Measurements from ENCODE around the gene SRSF12. TPM values are rescaled to one million over a fixed set of nuclear protein-coding genes. Genes with fewer than 3 reads are reported as not detected.

Gene SRSF12
- 2.1 and 3.7 TPM in 2 replicates for total RNA-seq (2014; rRNA removed; shearing (Covaris generic))

DNA sequence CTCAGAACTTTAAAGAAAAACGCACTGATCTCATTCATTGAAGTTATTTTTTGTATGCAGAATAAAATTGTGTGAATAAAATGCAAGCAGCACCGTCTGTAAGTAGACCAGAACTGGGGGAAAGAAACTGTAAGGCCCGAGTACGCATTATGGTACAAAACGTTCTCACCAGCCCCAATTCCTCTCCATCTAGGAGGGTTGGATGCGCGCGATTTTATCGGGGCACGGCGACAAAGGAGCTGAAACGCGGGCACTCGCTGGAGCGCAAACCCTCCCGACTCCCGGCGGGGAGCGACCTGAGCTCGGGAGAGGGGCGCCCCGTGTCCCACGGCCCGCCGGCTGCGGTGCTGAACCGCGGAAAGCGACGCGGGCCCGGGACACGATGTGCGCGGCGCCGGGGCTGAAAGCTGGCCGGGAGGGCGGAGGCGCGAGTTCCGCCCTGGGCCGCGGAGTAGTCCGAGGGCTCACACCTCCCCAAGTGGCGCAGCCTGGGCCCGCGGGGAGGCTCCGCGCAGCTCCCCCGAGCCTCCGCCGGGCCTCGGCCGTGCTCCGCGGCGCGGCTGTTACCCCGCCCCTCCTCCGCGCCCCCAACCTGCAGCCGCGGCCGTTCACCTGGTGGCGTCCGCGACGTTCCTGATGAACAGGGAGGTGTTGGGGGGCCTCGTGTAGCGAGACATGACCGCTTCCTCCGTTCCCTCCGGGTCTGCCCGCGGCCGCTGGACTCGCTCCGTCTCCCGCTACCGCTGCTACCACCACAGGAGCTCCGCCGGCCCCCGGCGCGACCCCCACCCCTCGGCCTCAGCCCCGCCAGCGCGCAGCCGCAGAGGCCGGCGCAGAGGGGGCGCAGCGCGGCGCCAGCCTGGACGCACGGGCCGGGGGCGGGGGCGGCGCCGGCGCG is at the start of gene SRSF12:
TSS of gene SRSF12 (minus strand) at position 861 of the 898 bp plus-strand sequence. CDS start at position 677, 184 bp downstream.
- Histone ChIP-seq H3K4me3 (ENCODE audit: insufficient read depth, low read depth, low read length) (peak within 1 kb of the TSS; percentile 74), H3K27me3 (ENCODE audit: control insufficient read depth, insufficient read depth, low read length) (peaks cover 40% of the 10 kb centered on the region), H3K36me3 (replicated peaks; ENCODE audit: control insufficient read depth, insufficient read depth, low read length) (no peaks in the 10 kb centered on the region)
- peak; percentile 96 for DNase-seq

GRCh38 chr6:89162047-89162371 is 44.1 kb upstream of the SRSF12 start:
- no peaks in the 10 kb centered on the region for H3K27me3 ChIP-seq (ENCODE audit: control insufficient read depth, insufficient read depth, low read length)
- no peak overlapping the region for H3K4me3 ChIP-seq (ENCODE audit: insufficient read depth, low read depth, low read length)
- no peak for DNase-seq
- no peaks in the 10 kb centered on the region for H3K36me3 ChIP-seq (replicated peaks; ENCODE audit: control insufficient read depth, insufficient read depth, low read length)

- Histone ChIP-seq H3K4me3 (ENCODE audit: insufficient read depth, low read depth, low read length) (no peak overlapping the region), H3K36me3 (replicated peaks; ENCODE audit: control insufficient read depth, insufficient read depth, low read length) (no peaks in the 10 kb centered on the region), H3K27me3 (ENCODE audit: control insufficient read depth, insufficient read depth, low read length) (no peaks in the 10 kb centered on the region)
- peak; percentile 70 for DNase-seq
Observed at GRCh38 chr6:89161326-89162046, 43.6 kb upstream of the SRSF12 start.

DNA sequence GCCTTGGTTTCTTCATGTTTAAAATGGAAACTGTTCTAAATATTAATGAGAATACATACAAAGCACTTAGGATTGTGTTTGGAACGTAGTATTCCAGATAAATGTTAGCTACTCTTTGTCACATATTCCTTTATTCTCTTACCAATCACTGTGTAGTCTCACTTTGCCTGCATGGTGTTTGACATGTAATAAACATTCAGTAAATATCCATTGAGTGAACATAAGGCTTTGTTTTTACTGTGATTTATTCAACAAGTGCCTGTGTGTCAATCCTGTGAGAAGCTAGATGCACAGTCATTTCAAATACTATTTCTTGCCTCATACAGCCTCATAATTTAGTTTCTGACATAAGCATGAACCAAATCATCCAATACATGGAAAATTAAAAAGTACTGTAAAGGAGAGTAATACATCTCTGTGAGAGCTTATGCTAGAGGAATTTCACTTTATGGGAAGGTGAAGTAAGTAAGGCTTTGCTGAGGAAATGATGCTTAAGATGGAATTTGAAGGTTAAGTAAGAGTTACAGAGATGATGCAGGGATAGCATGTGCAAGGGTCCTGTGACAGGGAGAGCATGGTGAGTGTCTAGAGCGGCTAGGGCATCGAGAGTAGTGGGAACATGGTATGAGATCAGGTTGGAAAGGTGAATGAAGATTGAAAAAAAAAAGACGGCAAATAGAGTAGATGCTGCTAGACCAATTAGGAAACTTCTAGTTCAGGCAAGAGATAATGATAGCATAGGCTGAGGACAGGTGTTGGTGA is 42.6 kb upstream of the SRSF12 start:
- DNase-seq: no peak
- no peaks in the 10 kb centered on the region for H3K36me3 ChIP-seq (replicated peaks; ENCODE audit: control insufficient read depth, insufficient read depth, low read length)
- H3K4me3 ChIP-seq (ENCODE audit: insufficient read depth, low read depth, low read length): no peak overlapping the region
- H3K27me3 ChIP-seq (ENCODE audit: control insufficient read depth, insufficient read depth, low read length): no peaks in the 10 kb centered on the region

GRCh38 chr6:89154131-89154530 is 36.3 kb upstream of the SRSF12 start:
- no peaks in the 10 kb centered on the region for H3K27me3 ChIP-seq (ENCODE audit: control insufficient read depth, insufficient read depth, low read length)
- H3K36me3 ChIP-seq (replicated peaks; ENCODE audit: control insufficient read depth, insufficient read depth, low read length): no peaks in the 10 kb centered on the region
- DNase-seq: no peak
- no peak overlapping the region for H3K4me3 ChIP-seq (ENCODE audit: insufficient read depth, low read depth, low read length)

GRCh38 chr6:89148016-89148750 is 30.3 kb upstream of the SRSF12 start:
- DNase-seq: no peak
- H3K4me3 ChIP-seq (ENCODE audit: insufficient read depth, low read depth, low read length): no peak overlapping the region
- no peaks in the 10 kb centered on the region for H3K36me3 ChIP-seq (replicated peaks; ENCODE audit: control insufficient read depth, insufficient read depth, low read length)
- H3K27me3 ChIP-seq (ENCODE audit: control insufficient read depth, insufficient read depth, low read length): peaks cover 41% of the 10 kb centered on the region

- peaks cover 46% of the 10 kb centered on the region for H3K27me3 ChIP-seq (ENCODE audit: control insufficient read depth, insufficient read depth, low read length)
- no peaks in the 10 kb centered on the region for H3K36me3 ChIP-seq (replicated peaks; ENCODE audit: control insufficient read depth, insufficient read depth, low read length)
- peak overlapping the region; percentile 60 for H3K4me3 ChIP-seq (ENCODE audit: insufficient read depth, low read depth, low read length)
- peak; percentile 9 for DNase-seq
Observed at GRCh38 chr6:89146718-89147700, 29.1 kb upstream of the SRSF12 start.

GRCh38 chr6:89145956-89146717 is 28.3 kb upstream of the SRSF12 start, which contains the start of gene PM20D2:
PM20D2 (plus strand) TSS chr6:89146055; CDS start chr6:89146145, 90 bp downstream.
- peak; percentile 94 for DNase-seq
- Histone ChIP-seq H3K27me3 (ENCODE audit: control insufficient read depth, insufficient read depth, low read length) (peaks cover 47% of the 10 kb centered on the region), H3K4me3 (ENCODE audit: insufficient read depth, low read depth, low read length) (peak within 1 kb of the TSS; percentile 60)

DNA sequence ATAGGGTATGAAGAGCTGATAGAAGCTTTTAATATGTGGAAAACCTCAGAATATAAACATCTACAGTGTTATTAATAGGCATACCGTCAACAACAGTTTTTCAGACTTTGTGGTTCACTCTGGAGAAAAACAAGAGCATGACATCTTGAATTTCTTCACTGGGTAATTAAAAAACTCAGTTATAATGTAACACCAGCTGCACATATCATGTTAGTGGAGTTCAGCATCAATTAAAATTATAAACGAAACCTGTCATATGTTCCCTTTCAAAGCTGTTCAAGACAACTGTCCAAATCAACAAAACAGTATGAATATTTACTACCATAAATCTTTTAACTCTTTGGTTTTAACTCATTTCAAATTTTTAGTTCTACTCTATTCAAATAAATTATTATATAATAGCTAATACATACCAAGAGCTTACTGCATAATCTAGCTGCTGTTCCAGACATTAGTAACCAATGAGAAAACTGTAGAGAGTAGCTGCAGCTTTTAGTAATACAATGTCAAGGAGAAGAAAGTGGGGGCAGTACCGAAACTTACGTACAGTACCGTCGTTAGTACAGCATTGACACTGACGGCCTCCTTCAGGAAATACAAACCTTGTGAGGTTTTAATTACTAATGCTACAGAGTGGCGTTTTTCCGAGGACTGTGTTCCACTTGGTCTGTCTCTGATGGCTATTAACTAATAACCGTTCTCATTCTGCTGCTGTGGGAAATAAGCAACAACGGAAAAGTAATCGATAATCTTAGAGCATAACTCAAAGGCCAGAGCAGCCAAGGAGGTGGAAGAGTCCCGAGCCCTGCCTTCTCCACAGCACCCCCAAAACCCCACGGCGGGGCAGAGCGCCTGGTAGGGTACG is 27.5 kb upstream of the SRSF12 start:
- H3K27me3 ChIP-seq (ENCODE audit: control insufficient read depth, insufficient read depth, low read length): peaks cover 55% of the 10 kb centered on the region
- no peaks in the 10 kb centered on the region for H3K36me3 ChIP-seq (replicated peaks; ENCODE audit: control insufficient read depth, insufficient read depth, low read length)
- DNase-seq: peak; percentile 46
- H3K4me3 ChIP-seq (ENCODE audit: insufficient read depth, low read depth, low read length): peak overlapping the region; percentile 60

More at GRCh38 chr6:89145956-89146717, 28.3 kb upstream of the SRSF12 start, which contains the start of gene PM20D2:
- H3K36me3 ChIP-seq (replicated peaks; ENCODE audit: control insufficient read depth, insufficient read depth, low read length): no peaks in the 10 kb centered on the region

- no peaks in the 10 kb centered on the region for H3K36me3 ChIP-seq (replicated peaks; ENCODE audit: control insufficient read depth, insufficient read depth, low read length)
- no peak for DNase-seq
- H3K4me3 ChIP-seq (ENCODE audit: insufficient read depth, low read depth, low read length): no peak overlapping the region
- peaks cover 57% of the 10 kb centered on the region for H3K27me3 ChIP-seq (ENCODE audit: control insufficient read depth, insufficient read depth, low read length)
Observed at GRCh38 chr6:89144354-89144906, 26.6 kb upstream of the SRSF12 start.

DNA sequence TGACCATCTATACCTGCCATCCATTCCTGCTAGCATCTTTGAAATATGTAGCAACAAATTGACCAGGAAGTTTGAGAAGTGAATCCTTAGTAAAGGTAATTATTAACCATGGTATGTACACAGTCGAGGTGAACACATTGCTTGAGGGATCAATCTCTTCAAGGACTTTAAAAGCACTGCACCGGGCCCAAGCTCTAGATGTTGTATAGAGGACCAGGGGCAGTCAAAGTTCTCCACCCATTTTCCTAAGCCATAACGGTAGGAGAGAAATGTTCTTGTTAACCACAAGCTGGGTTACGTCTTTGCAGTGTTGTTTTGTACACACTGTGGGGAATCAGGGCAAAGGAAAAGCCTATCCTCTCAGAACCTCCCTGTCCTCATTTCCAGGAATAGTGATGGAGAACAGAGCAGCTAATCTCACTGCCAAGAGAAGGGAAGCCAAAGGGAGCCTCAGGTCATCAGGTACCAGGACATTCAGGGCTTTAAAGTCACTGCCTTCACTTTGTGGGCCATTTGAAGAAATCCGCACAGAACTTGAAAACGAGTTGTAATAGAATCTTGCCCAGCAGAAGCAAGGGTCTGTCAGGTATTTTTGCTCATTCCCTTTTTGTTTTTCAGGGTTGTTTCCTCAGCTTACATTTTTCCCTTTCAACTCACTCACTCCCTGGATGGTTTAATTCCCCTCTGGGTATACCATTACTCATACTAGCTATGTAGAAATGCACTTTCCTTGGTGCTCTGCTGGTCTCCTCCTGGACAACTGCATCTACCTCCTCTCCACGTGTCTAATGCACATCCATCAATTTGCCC is 22.7 kb upstream of the SRSF12 start:
- Histone ChIP-seq H3K27me3 (ENCODE audit: control insufficient read depth, insufficient read depth, low read length) (peaks cover 58% of the 10 kb centered on the region), H3K4me3 (ENCODE audit: insufficient read depth, low read depth, low read length) (no peak overlapping the region), H3K36me3 (replicated peaks; ENCODE audit: control insufficient read depth, insufficient read depth, low read length) (no peaks in the 10 kb centered on the region)
- DNase-seq: no peak
